Skeletal muscle tissue (tissue), 4 donors: Measurements from ENCODE around the gene RFX3. TPM values are rescaled to one million over a fixed set of nuclear protein-coding genes. Genes with fewer than 3 reads are reported as not detected.

Experiments
- H3K27ac ChIP-seq: one replicate; pipeline ENCODE4 v1.7.0; 2013; ENCODE audit warnings: mild to moderate bottlenecking, low read depth, low read length, inconsistent platforms
- H3K27me3 ChIP-seq, 3 donors: one replicate each; pipeline ENCODE4 v1.7.0; 2013; ENCODE audit warnings: low read length in 3 of 3; ENCODE audit not compliant: control insufficient read depth in 3 of 3, insufficient read depth in 3 of 3
- H3K36me3 ChIP-seq, 3 donors: one replicate each; pipeline ENCODE4 v1.7.0; 2013; ENCODE audit warnings: low read length in 3 of 3; ENCODE audit not compliant: control insufficient read depth in 3 of 3, insufficient read depth in 3 of 3
- H3K4me1 ChIP-seq, 3 donors: one replicate each; pipeline ENCODE4 v1.7.0; 2013; ENCODE audit warnings: low read length in 3 of 3, mild to moderate bottlenecking in 3 of 3; ENCODE audit not compliant: control insufficient read depth in 3 of 3, insufficient read depth in 3 of 3
- H3K4me3 ChIP-seq, 3 donors: one replicate each; pipeline ENCODE4 v1.7.0; 2013; ENCODE audit warnings: low read length in 3 of 3
- H3K9ac ChIP-seq, 3 donors: one replicate each; pipeline ENCODE4 v1.7.0; 2013; ENCODE audit warnings: low read length in 3 of 3, mild to moderate bottlenecking in 3 of 3, moderate library complexity in 2 of 3, low read depth in 1 of 3
- H3K9me3 ChIP-seq, 3 donors: one replicate each; pipeline ENCODE4 v1.7.0; 2013; ENCODE audit warnings: low read length in 3 of 3; ENCODE audit not compliant: control insufficient read depth in 3 of 3
- total RNA-seq: library from RNA; depleted of rRNA; stranded (reverse); fragments of >200 nt; gene quantifications from one replicate; pipeline ENCODE4 v1.2.3, GENCODE V29; 2014
- donor health status: Osteomylitis.

RFX3 gene
- total RNA-seq, 1 donor from 2014 or later, result 9.9 TPM

- H3K27me3 ChIP-seq, result no peaks in the 10 kb centered on the region
- no peaks in the 10 kb centered on the region for H3K4me1 ChIP-seq
- no peaks in the 10 kb centered on the region for H3K9me3 ChIP-seq
- no peak overlapping the region for H3K9ac ChIP-seq
- no peak overlapping the region for H3K27ac ChIP-seq
- H3K4me3 ChIP-seq, result no peak overlapping the region
- H3K36me3 ChIP-seq, result peaks cover 0 to 4% (median 0%) of the 10 kb centered on the region in 3 donors
These were observed 45.5 kb downstream of the RFX3 start for GRCh38 chr9:3480353-3480655.

GRCh38 chr9:3479514-3480352 is 46.1 kb downstream of the RFX3 start:
- Histone ChIP-seq H3K27me3 (no peaks in the 10 kb centered on the region), H3K27ac (no peak overlapping the region), H3K9me3 (no peaks in the 10 kb centered on the region), H3K4me3 (no peak overlapping the region), H3K36me3 (peaks cover 0 to 4% (median 0%) of the 10 kb centered on the region in 3 donors), H3K9ac (no peak overlapping the region), H3K4me1 (no peaks in the 10 kb centered on the region)

GRCh38 chr9:3478549-3478953 is 47.2 kb downstream of the RFX3 start:
- no peak overlapping the region for H3K4me3 ChIP-seq
- H3K36me3 ChIP-seq, result no peaks in the 10 kb centered on the region
- no peaks in the 10 kb centered on the region for H3K4me1 ChIP-seq
- H3K9me3 ChIP-seq, result no peaks in the 10 kb centered on the region
- no peak overlapping the region for H3K9ac ChIP-seq
- H3K27ac ChIP-seq, result no peak overlapping the region
- no peaks in the 10 kb centered on the region for H3K27me3 ChIP-seq

DNA sequence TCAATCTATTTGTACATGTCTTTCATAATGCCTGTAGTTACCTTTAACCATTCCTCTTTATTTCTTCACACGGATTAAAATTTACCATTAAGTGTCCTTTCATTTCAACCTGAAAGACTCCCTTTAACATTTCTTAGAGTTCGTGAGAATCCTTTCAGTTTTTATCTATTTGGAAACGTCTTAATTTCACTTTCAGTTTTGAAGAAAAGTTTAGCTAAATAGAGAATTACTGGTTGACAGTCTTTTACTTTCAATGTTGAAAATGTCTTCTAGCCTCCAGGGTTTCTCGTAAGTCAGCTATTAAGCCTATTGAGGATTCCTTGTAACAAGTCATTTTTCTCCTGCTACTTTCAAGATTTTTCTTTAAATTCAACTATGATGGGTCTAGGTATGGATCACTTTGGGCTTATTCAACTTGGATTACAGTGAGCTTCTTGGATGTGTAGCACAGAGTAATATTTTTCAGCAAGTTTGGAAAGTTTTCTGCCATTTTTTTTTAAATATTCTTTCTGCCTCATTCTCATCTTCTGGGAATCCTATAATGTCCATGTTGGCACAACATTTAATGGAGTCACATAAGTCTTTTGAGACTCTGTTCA is 48.5 kb downstream of the RFX3 start:
- Histone ChIP-seq H3K27me3 (no peaks in the 10 kb centered on the region), H3K4me3 (no peak overlapping the region), H3K36me3 (no peaks in the 10 kb centered on the region), H3K9me3 (no peaks in the 10 kb centered on the region), H3K9ac (no peak overlapping the region), H3K27ac (no peak overlapping the region), H3K4me1 (peaks cover 0 to 3% (median 0%) of the 10 kb centered on the region in 3 donors)

DNA sequence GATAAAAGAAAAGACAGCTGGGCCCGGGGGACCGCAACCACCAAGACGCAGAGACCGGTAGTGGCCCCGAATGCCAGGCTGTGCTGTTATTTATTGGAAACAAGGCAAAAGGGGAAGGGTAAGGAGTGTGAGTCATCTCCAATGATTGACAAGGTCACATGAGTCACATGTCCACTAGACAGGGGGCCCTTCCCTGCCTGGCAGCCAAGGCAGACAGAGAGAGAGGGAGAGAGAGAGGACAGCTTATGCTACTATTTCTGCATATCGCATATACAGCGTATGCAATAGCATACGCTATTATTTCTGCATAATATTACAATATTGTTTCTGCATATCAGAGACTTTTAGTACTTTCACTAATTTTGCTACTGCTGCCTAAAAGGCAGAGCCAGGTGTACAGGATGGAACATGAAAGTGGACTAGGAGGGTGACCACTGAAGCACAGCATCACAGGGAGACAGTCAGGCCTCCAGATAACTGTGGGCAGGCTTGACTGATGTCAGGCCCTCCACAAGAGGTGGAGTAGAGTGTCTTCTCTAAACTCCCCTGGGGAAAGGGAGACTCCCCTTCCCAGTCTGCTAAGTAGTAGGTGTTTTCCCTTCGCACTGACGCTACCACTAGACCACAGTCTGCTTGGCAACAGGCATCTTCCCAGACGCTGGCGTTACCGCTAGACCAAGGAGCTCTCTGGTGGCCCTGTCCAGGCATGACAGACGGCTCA is 50.3 kb downstream of the RFX3 start:
- Histone ChIP-seq H3K27me3 (no peaks in the 10 kb centered on the region), H3K36me3 (no peaks in the 10 kb centered on the region), H3K9me3 (no peaks in the 10 kb centered on the region), H3K4me3 (no peak overlapping the region), H3K4me1 (peaks cover 0 to 3% (median 0%) of the 10 kb centered on the region in 3 donors), H3K9ac (no peak overlapping the region), H3K27ac (no peak overlapping the region)

- no peak overlapping the region for H3K4me3 ChIP-seq
- peaks cover 0 to 3% (median 0%) of the 10 kb centered on the region in 3 donors for H3K4me1 ChIP-seq
- H3K9me3 ChIP-seq, result no peaks in the 10 kb centered on the region
- H3K9ac ChIP-seq, result no peak overlapping the region
- H3K36me3 ChIP-seq, result no peaks in the 10 kb centered on the region
- no peaks in the 10 kb centered on the region for H3K27me3 ChIP-seq
- no peak overlapping the region for H3K27ac ChIP-seq
These were observed 51.0 kb downstream of the RFX3 start for GRCh38 chr9:3474821-3475220.

DNA sequence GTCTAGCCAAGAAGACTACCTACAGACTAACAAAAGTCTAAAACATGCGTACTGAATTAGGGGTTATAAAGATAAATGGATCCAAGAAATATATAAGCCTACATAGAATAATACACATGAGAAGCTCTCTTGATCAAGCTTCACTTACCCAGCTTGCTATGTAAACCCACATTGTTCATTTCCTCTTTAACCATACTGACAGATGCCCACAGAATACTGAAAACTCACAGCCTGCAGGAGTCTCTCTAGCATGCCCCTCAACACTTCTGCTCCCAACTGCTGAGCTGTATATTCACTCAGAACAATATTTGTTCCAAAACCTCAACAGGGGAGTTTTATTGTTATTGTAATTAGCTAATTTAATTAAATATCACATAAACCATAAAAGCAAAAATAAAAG is 52.4 kb downstream of the RFX3 start:
- H3K4me3 ChIP-seq, result no peak overlapping the region
- no peaks in the 10 kb centered on the region for H3K9me3 ChIP-seq
- H3K27ac ChIP-seq, result no peak overlapping the region
- H3K36me3 ChIP-seq, result no peaks in the 10 kb centered on the region
- peaks cover 0 to 3% (median 0%) of the 10 kb centered on the region in 3 donors for H3K4me1 ChIP-seq
- H3K27me3 ChIP-seq, result no peaks in the 10 kb centered on the region
- H3K9ac ChIP-seq, result no peak overlapping the region

- Histone ChIP-seq H3K4me1 (peaks cover 3 to 9% (median 4%) of the 10 kb centered on the region in 3 donors), H3K36me3 (no peaks in the 10 kb centered on the region), H3K27ac (no peak overlapping the region), H3K9me3 (no peaks in the 10 kb centered on the region), H3K27me3 (no peaks in the 10 kb centered on the region), H3K4me3 (no peak overlapping the region), H3K9ac (no peak overlapping the region)
These were observed 53.9 kb downstream of the RFX3 start for GRCh38 chr9:3471883-3472282.

- no peaks in the 10 kb centered on the region for H3K36me3 ChIP-seq
- no peak overlapping the region for H3K27ac ChIP-seq
- H3K4me1 ChIP-seq, result peaks cover 3 to 9% (median 4%) of the 10 kb centered on the region in 3 donors
- H3K9me3 ChIP-seq, result no peaks in the 10 kb centered on the region
- H3K9ac ChIP-seq, result no peak overlapping the region
- no peaks in the 10 kb centered on the region for H3K27me3 ChIP-seq
- no peak overlapping the region for H3K4me3 ChIP-seq
These were observed 57.2 kb downstream of the RFX3 start for GRCh38 chr9:3468421-3469205.
